ENCODE measurements around the gene SYNE3.

DNA sequence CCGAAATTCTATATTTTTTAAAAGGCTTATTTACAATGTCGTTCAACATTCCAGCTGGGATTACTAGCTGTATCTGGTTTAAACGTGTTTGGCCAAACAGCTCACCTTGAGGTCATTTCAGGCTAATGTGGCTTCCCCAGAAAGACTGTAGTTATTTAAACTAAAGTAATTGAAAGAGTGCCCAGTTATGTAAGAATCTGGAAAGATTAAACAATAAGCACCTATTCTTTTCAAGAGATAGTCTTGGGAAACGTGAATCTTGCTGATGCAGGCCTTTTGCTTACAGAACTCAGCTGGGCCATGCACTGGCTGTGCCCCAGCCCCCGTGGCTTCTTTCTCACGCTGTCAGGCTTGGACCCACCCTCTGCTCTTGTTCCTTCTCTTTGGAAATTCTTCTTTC lies 42.8 kb upstream of the SYNE3 start:
- TF ChIP-seq, protein P1, sequence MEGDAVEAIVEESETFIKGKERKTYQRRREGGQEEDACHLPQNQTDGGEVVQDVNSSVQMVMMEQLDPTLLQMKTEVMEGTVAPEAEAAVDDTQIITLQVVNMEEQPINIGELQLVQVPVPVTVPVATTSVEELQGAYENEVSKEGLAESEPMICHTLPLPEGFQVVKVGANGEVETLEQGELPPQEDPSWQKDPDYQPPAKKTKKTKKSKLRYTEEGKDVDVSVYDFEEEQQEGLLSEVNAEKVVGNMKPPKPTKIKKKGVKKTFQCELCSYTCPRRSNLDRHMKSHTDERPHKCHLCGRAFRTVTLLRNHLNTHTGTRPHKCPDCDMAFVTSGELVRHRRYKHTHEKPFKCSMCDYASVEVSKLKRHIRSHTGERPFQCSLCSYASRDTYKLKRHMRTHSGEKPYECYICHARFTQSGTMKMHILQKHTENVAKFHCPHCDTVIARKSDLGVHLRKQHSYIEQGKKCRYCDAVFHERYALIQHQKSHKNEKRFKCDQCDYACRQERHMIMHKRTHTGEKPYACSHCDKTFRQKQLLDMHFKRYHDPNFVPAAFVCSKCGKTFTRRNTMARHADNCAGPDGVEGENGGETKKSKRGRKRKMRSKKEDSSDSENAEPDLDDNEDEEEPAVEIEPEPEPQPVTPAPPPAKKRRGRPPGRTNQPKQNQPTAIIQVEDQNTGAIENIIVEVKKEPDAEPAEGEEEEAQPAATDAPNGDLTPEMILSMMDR (conservative IDR thresholded peaks at IDR 0.05; ENCODE audit: low read depth, low read length): no peak
- no peak for TF ChIP-seq EZH2 (IDR thresholded peaks at IDR 0.05; ENCODE audit: low read length, unreplicated experiment)
